H1 (cell line): ENCODE data around the gene VPS41. TPM values are rescaled to one million over a fixed set of nuclear protein-coding genes. Genes with fewer than 3 reads are reported as not detected.

ENCODE experiments used
- CTCF ChIA-PET: fragments of 300-600 bp; sonication (Branson Sonifier 250); formaldehyde crosslinking; loops from one replicate; lab custom pipeline; 2021; ENCODE audit not compliant: partially characterized antibody; lab: Charles Lee
- POLR2A ChIA-PET: fragments of 300-600 bp; sonication (Branson Sonifier 250); formaldehyde crosslinking; loops from one replicate; lab custom pipeline; 2021; ENCODE audit warnings: inconsistent platforms; ENCODE audit not compliant: partially characterized antibody; lab: Charles Lee
- DNase-seq, 2 experiments: peaks; one replicate each; pipeline versions ENCODE4 v3.0.0 to v3.0.0-alpha.2; 2010 to 2022; ENCODE audit warnings: low spot score in 2 of 2, low read depth in 1 of 2, mixed read lengths in 1 of 2
- FAIRE-seq: peaks from 2 replicates; lab custom pipeline; 2011; peaks lifted over from hg19 to GRCh38; lab: Jason Lieb, UNC
- H2AFZ ChIP-seq: 2 replicates; pipeline ENCODE4 v1.8.1; 2012; ENCODE audit warnings: low read length, inconsistent platforms
- H2AK5ac ChIP-seq: 2 replicates; pipeline ENCODE4 v1.6.1; 2013; ENCODE audit warnings: low read depth, low read length
- H2BK120ac ChIP-seq: replicated peaks from 2 replicates; pipeline ENCODE3; 2013; ENCODE audit warnings: low read depth, low read length, inconsistent platforms
- H2BK12ac ChIP-seq: 2 replicates; pipeline ENCODE4 v1.6.1; 2013; ENCODE audit warnings: low read depth, low read length
- H2BK15ac ChIP-seq: 2 replicates; pipeline ENCODE4 v1.6.1; 2013; ENCODE audit warnings: low read length
- H2BK20ac ChIP-seq: 2 replicates; pipeline ENCODE4 v1.6.1; 2013; ENCODE audit warnings: low read length
- H2BK5ac ChIP-seq: 2 replicates; pipeline ENCODE4 v1.6.1; 2013; ENCODE audit warnings: low read depth, low read length
- H3K14ac ChIP-seq: 2 replicates; pipeline ENCODE4 v1.6.1; 2013; ENCODE audit warnings: inconsistent platforms; ENCODE audit not compliant: insufficient read length
- H3K18ac ChIP-seq: 2 replicates; pipeline ENCODE4 v1.6.1; 2013; ENCODE audit warnings: low read length; ENCODE audit errors: extremely low read depth
- H3K23ac ChIP-seq: 2 replicates; pipeline ENCODE4 v1.6.1; 2013; ENCODE audit warnings: inconsistent platforms; ENCODE audit not compliant: insufficient read length
- H3K23me2 ChIP-seq: 2 replicates; pipeline ENCODE4 v1.6.1; 2013; ENCODE audit warnings: low read depth, low read length
- H3K27ac ChIP-seq: 2 replicates; pipeline ENCODE4 v1.6.1; 2011; ENCODE audit warnings: low read depth, low read length, inconsistent platforms
- H3K27me3 ChIP-seq, 4 experiments: replicated peaks in 1 of 4; 1 replicate in 1 of 4; 2 replicates in 3 of 4; pipeline versions ENCODE4 v1.6.1 to v1.8.1; 2011 to 2013; ENCODE audit warnings: low read length in 3 of 4, mild to moderate bottlenecking in 3 of 4, inconsistent platforms in 2 of 4, mixed read lengths in 2 of 4, moderate library complexity in 1 of 4; ENCODE audit not compliant: control insufficient read depth in 3 of 4, insufficient read depth in 3 of 4; ENCODE audit errors: extremely low read depth in 1 of 4
- H3K36me3 ChIP-seq, 4 experiments: 2 replicates each; pipeline versions ENCODE4 v1.6.1 to v1.8.1; 2011 to 2013; ENCODE audit warnings: mild to moderate bottlenecking in 4 of 4, low read length in 3 of 4, moderate library complexity in 2 of 4, control low read depth in 1 of 4, inconsistent platforms in 1 of 4; ENCODE audit not compliant: insufficient read depth in 4 of 4, control insufficient read depth in 2 of 4
- H3K4ac ChIP-seq: replicated peaks from 2 replicates; pipeline ENCODE3; 2013; ENCODE audit warnings: low read length, low read depth, mixed read lengths, inconsistent platforms; ENCODE audit not compliant: insufficient read length
- H3K4me1 ChIP-seq, 4 experiments: replicated peaks in 1 of 4; 1 replicate in 1 of 4; 2 replicates in 3 of 4; pipeline versions ENCODE4 v1.6.1 to v1.8.1; 2011 to 2013; ENCODE audit warnings: low read length in 3 of 4, inconsistent platforms in 2 of 4, mixed read lengths in 1 of 4; ENCODE audit not compliant: insufficient read depth in 4 of 4, control insufficient read depth in 3 of 4
- H3K4me2 ChIP-seq, 2 experiments: 2 replicates each; pipeline versions ENCODE4 v1.6.1 to v1.8.1; 2011 to 2013; ENCODE audit warnings: low read depth in 2 of 2, low read length in 2 of 2, control low read depth in 1 of 2, inconsistent platforms in 1 of 2, mild to moderate bottlenecking in 1 of 2; ENCODE audit not compliant: insufficient read depth in 1 of 2
- H3K4me3 ChIP-seq, 4 experiments: fragments of 200-600, 300-600 bp in 1 of 4; sonication (generic), shearing (Covaris generic), sonication (Bioruptor Twin) in 1 of 4; 2 replicates each; pipeline versions ENCODE4 v1.5.1 to v1.8.1; 2011 to 2016; ENCODE audit warnings: low read length in 4 of 4, low read depth in 3 of 4, control low read depth in 2 of 4, inconsistent platforms in 2 of 4, mild to moderate bottlenecking in 2 of 4, mixed read lengths in 1 of 4, moderate library complexity in 1 of 4; ENCODE audit not compliant: insufficient read depth in 2 of 4; ENCODE audit errors: extremely low read depth in 1 of 4
- H3K56ac ChIP-seq: replicated peaks from 2 replicates; pipeline ENCODE3; 2013; ENCODE audit warnings: low read depth, mild to moderate bottlenecking, mixed read lengths, low read length, inconsistent platforms; ENCODE audit not compliant: insufficient read length
- H3K79me1 ChIP-seq: 2 replicates; pipeline ENCODE4 v1.6.1; 2013; ENCODE audit warnings: low read depth, low read length, control low read depth
- H3K79me2 ChIP-seq, 2 experiments: 2 replicates each; pipeline versions ENCODE4 v1.6.1 to v1.8.1; 2012 to 2013; ENCODE audit warnings: low read length in 2 of 2, mild to moderate bottlenecking in 2 of 2, inconsistent platforms in 1 of 2; ENCODE audit not compliant: insufficient read depth in 2 of 2, control insufficient read depth in 1 of 2
- H3K9ac ChIP-seq, 4 experiments: replicated peaks in 1 of 4; 1 replicate in 1 of 4; 2 replicates in 3 of 4; pipeline versions ENCODE4 v1.6.1 to v1.8.1; 2011 to 2013; ENCODE audit warnings: low read depth in 3 of 4, low read length in 3 of 4, control low read depth in 2 of 4, mild to moderate bottlenecking in 2 of 4, moderate library complexity in 2 of 4, inconsistent platforms in 1 of 4; ENCODE audit errors: extremely low read depth in 1 of 4
- H3K9me3 ChIP-seq, 2 experiments: 2 replicates each; pipeline versions ENCODE4 v1.6.1 to v1.8.1; 2012 to 2013; ENCODE audit warnings: mild to moderate bottlenecking in 2 of 2, moderate library complexity in 2 of 2, control low read depth in 1 of 2, inconsistent platforms in 1 of 2, low read depth in 1 of 2, low read length in 1 of 2, mixed read lengths in 1 of 2; ENCODE audit not compliant: insufficient read depth in 2 of 2
- H4K20me1 ChIP-seq, 2 experiments: replicated peaks in 1 of 2; 2 replicates each; pipeline versions ENCODE3 to v1.8.1; 2011 to 2013; ENCODE audit warnings: inconsistent platforms in 2 of 2, low read length in 2 of 2, mild to moderate bottlenecking in 1 of 2; ENCODE audit not compliant: insufficient read depth in 2 of 2, control insufficient read depth in 1 of 2
- H4K5ac ChIP-seq: 2 replicates; pipeline ENCODE4 v1.6.1; 2013; ENCODE audit warnings: low read length, low read depth, mixed read lengths, inconsistent platforms; ENCODE audit not compliant: insufficient read length
- H4K8ac ChIP-seq: 2 replicates; pipeline ENCODE4 v1.8.0; 2013; ENCODE audit warnings: mild to moderate bottlenecking, moderate library complexity, low read length, inconsistent platforms; ENCODE audit not compliant: insufficient read depth; ENCODE audit errors: extremely low read depth
- H4K91ac ChIP-seq: replicated peaks from 2 replicates; pipeline ENCODE3; 2013; ENCODE audit warnings: low read length, mixed read lengths, inconsistent platforms; ENCODE audit not compliant: insufficient read length
- CEBPB ChIP-seq: IDR thresholded peaks from 2 replicates; pipeline ENCODE4 v1.6.1; 2012; ENCODE audit warnings: low read depth, low read length
- MAFK ChIP-seq: IDR thresholded peaks from 2 replicates; pipeline ENCODE4 v1.6.1; 2012; ENCODE audit warnings: low read depth, mild to moderate bottlenecking, improper control_type of control experiment, low read length
- RXRA ChIP-seq: IDR thresholded peaks from 2 replicates; pipeline ENCODE4 v1.6.1; 2011; ENCODE audit warnings: low read depth, mild to moderate bottlenecking, low read length, moderate library complexity; ENCODE audit not compliant: insufficient read depth
- SIN3A ChIP-seq, 2 experiments: IDR thresholded peaks in 1 of 2; conservative IDR thresholded peaks in 1 of 2; 2 replicates each; pipeline ENCODE4 v1.6.1; 2011 to 2012; ENCODE audit warnings: low read length in 2 of 2, improper control_type of control experiment in 1 of 2, low read depth in 1 of 2, mild to moderate bottlenecking in 1 of 2
- SP2 ChIP-seq: IDR thresholded peaks from 2 replicates; pipeline ENCODE4 v1.6.1; 2012; ENCODE audit warnings: mild to moderate bottlenecking, low read length, inconsistent platforms
- TBP ChIP-seq: IDR thresholded peaks from 2 replicates; pipeline ENCODE4 v1.6.1; 2011; ENCODE audit warnings: low read depth, low read length, improper control_type of control experiment
- WGBS, 2 experiments: shearing (Covaris generic) in 1 of 2; methylation state at CpG; one replicate each; pipeline versions ENCODE4 v1.1.6 to v1.1.7; 2013 to 2015; ENCODE audit warnings: low lambda C conversion rate in 2 of 2, mixed read lengths in 2 of 2, inconsistent platforms in 1 of 2, low coverage in 1 of 2, missing lambda C conversion rate in 1 of 2; ENCODE audit not compliant: insufficient replicate concordance in 2 of 2, insufficient coverage in 1 of 2, insufficient read length in 1 of 2; ENCODE audit errors: extremely low coverage in 1 of 2, missing lambda C conversion rate in 1 of 2; 5-methylcytosine and 5-hydroxymethylcytosine counted together
- polyA plus RNA-seq, 7 experiments: library from polyadenylated mRNA; depleted of rRNA in 3 of 7; stranded (reverse) in 5 of 7; unstranded in 2 of 7; fragments of >200 nt in 5 of 7; fragments of 200-250 nt in 2 of 7; gene quantifications; 1 replicate in 5 of 7; 2 replicates in 1 of 7; 4 replicates in 1 of 7; pipeline versions ENCODE4 v1.2.1 to v1.2.3, GENCODE V29; 2011 to 2013; ENCODE audit warnings: missing spikeins in 2 of 7, mixed read lengths in 2 of 7
- total RNA-seq: library from RNA; stranded (reverse); fragmentation: NEBNext Ultra II Directional; extraction: Animal tissue kit (Norgen Biotek cat#: 25700); gene quantifications from 2 replicates; pipeline ENCODE4 v1.2.1, GENCODE V29; 2021
- TF ChIP-seq, protein P1 (sequence below), 3 experiments: IDR thresholded peaks; 1 replicate in 2 of 3; 2 replicates in 1 of 3; pipeline versions ENCODE4 v1.5.1 to v1.6.1; 2011; ENCODE audit warnings: low read length in 3 of 3, mild to moderate bottlenecking in 3 of 3, inconsistent platforms in 2 of 3, low read depth in 1 of 3, moderate library complexity in 1 of 3; ENCODE audit not compliant: insufficient read depth in 1 of 3; ENCODE audit errors: control extremely low read depth in 1 of 3
- TF ChIP-seq, protein P2 (sequence below): IDR thresholded peaks from 2 replicates; pipeline ENCODE4 v1.6.1; 2011; ENCODE audit warnings: low read length, improper control_type of control experiment

Gene VPS41
- total and polyA plus RNA-seq, 2 of the 8 experiments (the other 6 are each of a cell fraction or from before 2014, with no cell fraction given): 10.7 to 63.3 TPM

DNA sequence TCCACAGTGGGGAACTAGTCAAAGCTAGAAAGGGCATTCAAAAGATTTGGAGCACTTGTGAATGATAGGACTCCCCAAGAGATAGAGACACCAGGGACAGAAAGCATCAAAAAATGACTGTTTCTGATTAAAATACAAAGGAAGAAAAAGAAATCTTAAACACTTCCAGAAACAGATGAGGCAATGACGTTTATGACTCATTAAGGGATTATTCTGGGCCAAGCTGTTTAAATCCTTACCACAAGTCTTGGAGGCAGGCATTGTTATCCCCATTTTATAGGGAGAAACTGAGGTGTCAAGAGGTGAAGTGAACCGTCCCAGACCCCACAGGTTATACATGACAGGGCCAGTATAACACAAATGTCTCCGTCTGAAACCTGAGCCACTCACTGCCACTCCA is 209.5 kb downstream of the VPS41 start:
- no peak overlapping the region for H3K18ac ChIP-seq
- ChIA-PET CTCF (no interaction called here), POLR2A (interaction anchor here (1.0 kb wide), 1 partner anchor 9 kb away, joined by 5 read pairs; no protein-coding TSS in a partner anchor)
- no peaks in the 10 kb centered on the region for H3K9me3 ChIP-seq
- no peak overlapping the region for H3K56ac ChIP-seq
- no peak overlapping the region for H3K9ac ChIP-seq
- H4K20me1 ChIP-seq: no peaks in the 10 kb centered on the region
- H3K27ac ChIP-seq: no peak overlapping the region
- no peak overlapping the region for H3K4ac ChIP-seq
- no peaks in the 10 kb centered on the region for H3K79me2 ChIP-seq
- H3K14ac ChIP-seq: no peak overlapping the region
- no peak overlapping the region for H4K5ac ChIP-seq
- 86% methylated on average over 3 of the region's 3 CpGs; no CpG with 5 or more reads in 1 of the 2 experiments for WGBS, 2 experiments
- H3K36me3 ChIP-seq: no peaks in the 10 kb centered on the region
- H3K27me3 ChIP-seq: no peaks in the 10 kb centered on the region
- no peak overlapping the region for H2BK5ac ChIP-seq
- no peak overlapping the region for H2BK20ac ChIP-seq
- no peak overlapping the region for H3K23ac ChIP-seq
- no peak overlapping the region for H2BK12ac ChIP-seq
- no peaks in the 10 kb centered on the region for H3K4me1 ChIP-seq
- H2BK120ac ChIP-seq: no peak overlapping the region
- DNase-seq (no peak), FAIRE-seq (no peak)
- H4K8ac ChIP-seq: no peak overlapping the region
- no peaks in the 10 kb centered on the region for H3K23me2 ChIP-seq
- no peak for TF ChIP-seq MAFK
- TF ChIP-seq, protein P1, sequence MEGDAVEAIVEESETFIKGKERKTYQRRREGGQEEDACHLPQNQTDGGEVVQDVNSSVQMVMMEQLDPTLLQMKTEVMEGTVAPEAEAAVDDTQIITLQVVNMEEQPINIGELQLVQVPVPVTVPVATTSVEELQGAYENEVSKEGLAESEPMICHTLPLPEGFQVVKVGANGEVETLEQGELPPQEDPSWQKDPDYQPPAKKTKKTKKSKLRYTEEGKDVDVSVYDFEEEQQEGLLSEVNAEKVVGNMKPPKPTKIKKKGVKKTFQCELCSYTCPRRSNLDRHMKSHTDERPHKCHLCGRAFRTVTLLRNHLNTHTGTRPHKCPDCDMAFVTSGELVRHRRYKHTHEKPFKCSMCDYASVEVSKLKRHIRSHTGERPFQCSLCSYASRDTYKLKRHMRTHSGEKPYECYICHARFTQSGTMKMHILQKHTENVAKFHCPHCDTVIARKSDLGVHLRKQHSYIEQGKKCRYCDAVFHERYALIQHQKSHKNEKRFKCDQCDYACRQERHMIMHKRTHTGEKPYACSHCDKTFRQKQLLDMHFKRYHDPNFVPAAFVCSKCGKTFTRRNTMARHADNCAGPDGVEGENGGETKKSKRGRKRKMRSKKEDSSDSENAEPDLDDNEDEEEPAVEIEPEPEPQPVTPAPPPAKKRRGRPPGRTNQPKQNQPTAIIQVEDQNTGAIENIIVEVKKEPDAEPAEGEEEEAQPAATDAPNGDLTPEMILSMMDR (IDR thresholded peaks at IDR 0.05; ENCODE audit: control extremely low read depth in 1 of 3, insufficient read depth in 1 of 3, low read depth in 1 of 3, low read length in 3 of 3): no peak
- TF ChIP-seq RXRA: no peak
- TF ChIP-seq TBP: no peak
- TF ChIP-seq CEBPB: no peak
- TF ChIP-seq, protein P2, sequence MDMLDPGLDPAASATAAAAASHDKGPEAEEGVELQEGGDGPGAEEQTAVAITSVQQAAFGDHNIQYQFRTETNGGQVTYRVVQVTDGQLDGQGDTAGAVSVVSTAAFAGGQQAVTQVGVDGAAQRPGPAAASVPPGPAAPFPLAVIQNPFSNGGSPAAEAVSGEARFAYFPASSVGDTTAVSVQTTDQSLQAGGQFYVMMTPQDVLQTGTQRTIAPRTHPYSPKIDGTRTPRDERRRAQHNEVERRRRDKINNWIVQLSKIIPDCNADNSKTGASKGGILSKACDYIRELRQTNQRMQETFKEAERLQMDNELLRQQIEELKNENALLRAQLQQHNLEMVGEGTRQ: no peak
- TF ChIP-seq SIN3A (conservative IDR thresholded peaks at IDR 0.05 in 1 of 2, IDR thresholded peaks at IDR 0.05 in 1 of 2; ENCODE audit: low read depth in 1 of 2, low read length in 2 of 2): no peak
- TF ChIP-seq SP2: no peak
- H3K4me2 ChIP-seq: no peak overlapping the region
- H2BK15ac ChIP-seq: no peak overlapping the region
- no peak overlapping the region for H2AFZ ChIP-seq
- H3K79me1 ChIP-seq: no peaks in the 10 kb centered on the region
- H3K4me3 ChIP-seq: no peak overlapping the region
- no peak overlapping the region for H2AK5ac ChIP-seq
- H4K91ac ChIP-seq: no peak overlapping the region
